K562 (cell line): ENCODE results near the gene HIVEP2. TPM values are rescaled to one million over a fixed set of nuclear protein-coding genes. Genes with fewer than 3 reads are reported as not detected.

ENCODE experiments used
- ATAC-seq: fragments of 200-7000 bp; cut with Tn5 transposase; 3 replicates; pipeline ENCODE4 v1.9.1; 2020; ENCODE audit warnings: moderate library complexity
- BruUV-seq: library from RNA; stranded (reverse); fragments of 400-500 nt; replicated peaks from 2 replicates; lab custom pipeline; 2021; lab: Mats Ljungman, UMichigan
- CTCF ChIA-PET: fragments of 300-600 bp; formaldehyde crosslinking; extraction: SDS; loops from one replicate; lab custom pipeline; 2021; ENCODE audit warnings: low intra/inter-chr PET ratio; lab: Yijun Ruan, JAX
- POLR2A ChIA-PET: fragments of 300-600, 350-650 bp; sonication (Branson Sonifier 250); formaldehyde crosslinking; extraction: SDS; loops from one replicate; lab custom pipeline; 2021; ENCODE audit warnings: antibody characterized with exemption, inconsistent platforms; lab: Yijun Ruan, JAX
- DNase-seq, 4 experiments: peaks; one replicate each; pipeline versions ENCODE4 v3.0.0 to v3.0.0-alpha.2; 2011 to 2018; ENCODE audit warnings: low spot score in 3 of 4, mixed read lengths in 3 of 4; ENCODE audit errors: extremely low read depth in 1 of 4
- FAIRE-seq: peaks from 2 replicates; lab custom pipeline; 2011; peaks lifted over from hg19 to GRCh38; lab: Jason Lieb, UNC
- H2AFZ ChIP-seq: 2 replicates; pipeline ENCODE4 v1.6.0; 2011; ENCODE audit warnings: low read depth, low read length, control low read depth, inconsistent platforms
- H3K27ac ChIP-seq: fragments of 200-600 bp; 3 replicates; pipeline ENCODE4 v1.8.0; 2011; ENCODE audit warnings: low read depth, mild to moderate bottlenecking, control low read depth, inconsistent platforms, low read length, moderate library complexity, mixed read lengths; ENCODE audit errors: extremely low read depth
- H3K27me3 ChIP-seq, 2 experiments: fragments of 300-600 bp in 1 of 2; 2 replicates in 1 of 2; 3 replicates in 1 of 2; pipeline versions ENCODE4 v1.6.0 to v1.8.0; 2011; ENCODE audit warnings: inconsistent platforms in 2 of 2, low read length in 2 of 2, mild to moderate bottlenecking in 1 of 2, mixed read lengths in 1 of 2, moderate library complexity in 1 of 2; ENCODE audit not compliant: control insufficient read depth in 2 of 2, insufficient read depth in 2 of 2
- H3K36me3 ChIP-seq: fragments of 300-600 bp; 3 replicates; pipeline ENCODE4 v1.8.0; 2011; ENCODE audit warnings: mild to moderate bottlenecking, low read length, inconsistent platforms; ENCODE audit not compliant: control insufficient read depth, insufficient read depth
- H3K4me1 ChIP-seq, 2 experiments: fragments of 200-600 bp in 1 of 2; replicated peaks in 1 of 2; 2 replicates in 1 of 2; 3 replicates in 1 of 2; pipeline versions ENCODE4 v1.5.1 to v1.8.0; 2011; ENCODE audit warnings: inconsistent platforms in 2 of 2, low read length in 2 of 2, mild to moderate bottlenecking in 1 of 2, mixed read lengths in 1 of 2, moderate library complexity in 1 of 2; ENCODE audit not compliant: control insufficient read depth in 2 of 2, insufficient read depth in 2 of 2
- H3K4me2 ChIP-seq: 2 replicates; pipeline ENCODE4 v1.6.1; 2011; ENCODE audit warnings: low read length, control low read depth, inconsistent platforms, mixed read lengths; ENCODE audit not compliant: insufficient read depth
- H3K4me3 ChIP-seq: fragments of 200-600 bp; sonication (generic), shearing (Covaris generic); 2 replicates; pipeline ENCODE4 v1.5.1; 2016; ENCODE audit warnings: control low read depth, inconsistent platforms
- H3K79me2 ChIP-seq: fragments of 200-600 bp; 3 replicates; pipeline ENCODE4 v1.8.0; 2011; ENCODE audit warnings: low read length, inconsistent platforms; ENCODE audit not compliant: control insufficient read depth, insufficient read depth
- H3K9ac ChIP-seq, 2 experiments: 2 replicates each; pipeline versions ENCODE4 v1.6.0 to v1.6.1; 2011; ENCODE audit warnings: low read depth in 2 of 2, low read length in 2 of 2, control low read depth in 1 of 2, inconsistent platforms in 1 of 2, mild to moderate bottlenecking in 1 of 2, mixed read lengths in 1 of 2; ENCODE audit not compliant: insufficient read depth in 1 of 2
- H3K9me1 ChIP-seq: one replicate; pipeline ENCODE4 v1.6.0; 2011; ENCODE audit warnings: inconsistent platforms, mild to moderate bottlenecking, low read length, moderate library complexity; ENCODE audit not compliant: control insufficient read depth, insufficient read depth
- H3K9me3 ChIP-seq: replicated peaks from 2 replicates; pipeline ENCODE4 v1.5.1; 2011; ENCODE audit warnings: low read depth, low read length, inconsistent platforms; ENCODE audit not compliant: control insufficient read depth, insufficient read depth
- H4K20me1 ChIP-seq: replicated peaks from 2 replicates; pipeline ENCODE4 v1.6.1; 2011; ENCODE audit warnings: low read length, inconsistent platforms, mixed read lengths; ENCODE audit not compliant: control insufficient read depth, insufficient read depth
- ARID2 ChIP-seq: fragments of 450-650 bp; IDR thresholded peaks from 2 replicates; pipeline ENCODE4 v1.6.1; 2017; ENCODE audit warnings: antibody characterized with exemption, mild to moderate bottlenecking
- COPS2 ChIP-seq: fragments of 450-650 bp; conservative IDR thresholded peaks from 2 replicates; pipeline ENCODE4 v1.6.1; 2016; ENCODE audit warnings: mild to moderate bottlenecking, moderate library complexity
- GATAD2A ChIP-seq: fragments of 450-650 bp; IDR thresholded peaks from 2 replicates; pipeline ENCODE4 v1.6.1; 2017
- KHSRP ChIP-seq: fragments of 450-650 bp; IDR thresholded peaks from 2 replicates; pipeline ENCODE4 v1.6.1; 2017
- L3MBTL2 ChIP-seq: fragments of 450-650 bp; IDR thresholded peaks from 2 replicates; pipeline ENCODE4 v1.6.1; 2016; ENCODE audit warnings: mild to moderate bottlenecking, moderate library complexity
- PBX2 ChIP-seq, 2 experiments: IDR thresholded peaks in 1 of 2; conservative IDR thresholded peaks in 1 of 2; 2 replicates each; pipeline ENCODE4 v1.6.1; 2016; ENCODE audit warnings: low read depth in 2 of 2, mild to moderate bottlenecking in 1 of 2, missing compliant biosample characterization in 1 of 2, missing genetic modification characterization in 1 of 2, moderate library complexity in 1 of 2
- POLR2B ChIP-seq: fragments of 450-650 bp; IDR thresholded peaks from 2 replicates; pipeline ENCODE4 v1.6.1; 2018; ENCODE audit warnings: low read depth; ENCODE audit not compliant: partially characterized antibody
- RBBP5 ChIP-seq: fragments of 200-600 bp; sonication (generic); IDR thresholded peaks from 2 replicates; pipeline ENCODE4 v1.6.1; 2012; ENCODE audit warnings: borderline replicate concordance, mild to moderate bottlenecking, low read length, control low read depth, inconsistent platforms; ENCODE audit not compliant: insufficient read depth, poor library complexity, severe bottlenecking
- TCF7 ChIP-seq: sonication (generic); IDR thresholded peaks from 2 replicates; pipeline ENCODE4 v1.6.1; 2016; ENCODE audit warnings: antibody characterized with exemption, borderline replicate concordance
- YY1 ChIP-seq, 3 experiments: IDR thresholded peaks; 2 replicates each; pipeline ENCODE4 v1.6.1; 2011; ENCODE audit warnings: low read length in 2 of 3, mild to moderate bottlenecking in 2 of 3, moderate library complexity in 2 of 3, borderline replicate concordance in 1 of 3, control low read depth in 1 of 3, low read depth in 1 of 3; ENCODE audit not compliant: insufficient read depth in 3 of 3, insufficient replicate concordance in 2 of 3, control insufficient read depth in 1 of 3, insufficient read length in 1 of 3; ENCODE audit errors: extremely low read depth in 1 of 3
- ZBTB9 ChIP-seq: fragments of 450-650 bp; formaldehyde crosslinking; IDR thresholded peaks from 2 replicates; pipeline ENCODE4 v1.4.0; 2020; ENCODE audit warnings: mild to moderate bottlenecking, moderate library complexity
- ZSCAN32 ChIP-seq: fragments of 450-650 bp; formaldehyde crosslinking; IDR thresholded peaks from 2 replicates; pipeline ENCODE4 v1.4.0; 2020; ENCODE audit warnings: mild to moderate bottlenecking, moderate library complexity
- WGBS: fragments of 100-300 bp; shearing (Covaris generic); methylation state at CpG from one replicate; pipeline ENCODE4 v1.1.6; 2016; ENCODE audit warnings: low coverage, mixed read lengths; ENCODE audit not compliant: insufficient coverage; ENCODE audit errors: missing lambda C conversion rate; 5-methylcytosine and 5-hydroxymethylcytosine counted together
- in situ Hi-C: fragments of 300-500 bp; cut with MboI; formaldehyde crosslinking; loops from 4 replicates; pipeline ENCODE4 v1.15.0; 2018; ENCODE audit warnings: inconsistent platforms, mixed read lengths
- intact Hi-C: fragments of 100-400 bp; cut with micrococcal nuclease; formaldehyde crosslinking; loops from 2 replicates; pipeline ENCODE4 v1.14.2; 2022
- polyA plus RNA-seq, 8 experiments: library from polyadenylated mRNA; depleted of rRNA in 4 of 8; stranded (reverse) in 5 of 8; unstranded in 3 of 8; fragments of >200 nt; fragmentation: Nextera tagmentation in 2 of 8; fragmentation: Illumina TruSeq in 1 of 8; extraction: Ambion mirVana in 2 of 8; extraction: Trizol in 1 of 8; gene quantifications; 2 replicates each; pipeline versions ENCODE4 v1.2.1 to v1.2.3, GENCODE V29; 2011 to 2014; ENCODE audit warnings: inconsistent platforms in 1 of 8, missing spikeins in 1 of 8
- total RNA-seq, 7 experiments: library from RNA; depleted of rRNA in 6 of 7; stranded (reverse); fragments of >200 nt in 6 of 7; fragmentation: Illumina TruSeq in 2 of 7; extraction: Trizol in 2 of 7; gene quantifications; 2 replicates each; pipeline versions ENCODE4 v1.2.1 to v1.2.3, GENCODE V29; 2011 to 2021; ENCODE audit warnings: low replicate concordance in 1 of 7

HIVEP2 gene
- total and polyA plus RNA-seq, 9 of the 15 experiments (the other 6 are each of a cell fraction or from before 2014, with no cell fraction given), result under 0.01 to 1.2 (median 0.31) TPM

GRCh38 chr6:142926177-142926493 lies 18.8 kb downstream of the HIVEP2 start (continued):
- TF ChIP-seq PBX2 (CRISPR knock-in tag; IDR thresholded peaks at IDR 0.05; ENCODE audit: low read depth) (no peak), PBX2 (tag; conservative IDR thresholded peaks at IDR 0.05; ENCODE audit: low read depth) (no peak), GATAD2A (no peak), TCF7 (no peak), KHSRP (no peak), ZSCAN32 (no peak), RBBP5 (no peak)

GRCh38 chr6:142925575-142926110 lies 19.3 kb downstream of the HIVEP2 start:
- H3K4me1 ChIP-seq, result peaks cover 0 to 10% of the 10 kb centered on the region in 2 experiments; a peak in 3 of 5 replicates
- DNase-seq (no peak), ATAC-seq (no peak), FAIRE-seq (no peak)
- peaks cover 18 to 22% of the 10 kb centered on the region in 2 experiments for H3K27me3 ChIP-seq
- H3K4me3 ChIP-seq, result no peak overlapping the region
- BruUV-seq, result no TSS peak
- ChIA-PET CTCF (interaction anchor here (0.6 kb wide), 1 partner anchor 15 kb away, joined by 3 read pairs; no protein-coding TSS in a partner anchor), POLR2A (no interaction called here)
- no peaks in the 10 kb centered on the region for H4K20me1 ChIP-seq
- H3K9me3 ChIP-seq, result no peaks in the 10 kb centered on the region
- 10% methylated on average over 7 of the region's 7 CpGs for WGBS
- H3K79me2 ChIP-seq, result no peaks in the 10 kb centered on the region
- H3K27ac ChIP-seq, result no peak overlapping the region
- H3K9me1 ChIP-seq, result no peaks in the 10 kb centered on the region
- in situ Hi-C loops, result no loop called here
- no peak overlapping the region for H3K9ac ChIP-seq
- H3K36me3 ChIP-seq, result no peaks in the 10 kb centered on the region
- no peak overlapping the region for H3K4me2 ChIP-seq
- H2AFZ ChIP-seq, result no peak overlapping the region
- intact Hi-C loops, result loop anchor here (10.0 kb wide), 1 partner anchor 349 kb away; no protein-coding TSS in a partner anchor
- no peak for TF ChIP-seq YY1 (IDR thresholded peaks at IDR 0.05; ENCODE audit: borderline replicate concordance in 1 of 3, control insufficient read depth in 1 of 3, extremely low read depth in 1 of 3, insufficient read depth in 3 of 3, insufficient read length in 1 of 3, insufficient replicate concordance in 2 of 3, low read depth in 1 of 3, low read length in 2 of 3)
- no peak for TF ChIP-seq ARID2
- TF ChIP-seq POLR2B, result no peak
- TF ChIP-seq PBX2 (CRISPR knock-in tag; IDR thresholded peaks at IDR 0.05; ENCODE audit: low read depth), result no peak
- no peak for TF ChIP-seq PBX2 (tag; conservative IDR thresholded peaks at IDR 0.05; ENCODE audit: low read depth)
- no peak for TF ChIP-seq L3MBTL2
- no peak for TF ChIP-seq COPS2
- TF ChIP-seq ZBTB9, result no peak
